H9 (cell line): ENCODE measurements around the gene TNFAIP8L3. TPM values are rescaled to one million over a fixed set of nuclear protein-coding genes. Genes with fewer than 3 reads are reported as not detected.

Experiments used
- DNase-seq: peaks from one replicate; pipeline ENCODE4 v3.0.0-alpha.2; 2017
- H2AFZ ChIP-seq: one replicate; pipeline ENCODE4 v1.6.1; 2013; ENCODE audit warnings: mild to moderate bottlenecking, low read length, control low read depth, moderate library complexity
- H2AK5ac ChIP-seq: 2 replicates; pipeline ENCODE4 v1.6.1; 2013; ENCODE audit warnings: low read length, control low read depth, mixed read lengths; ENCODE audit not compliant: insufficient read length
- H2BK120ac ChIP-seq: one replicate; pipeline ENCODE4 v1.6.1; 2013; ENCODE audit warnings: low read depth, mild to moderate bottlenecking, low read length, control low read depth, inconsistent platforms; ENCODE audit not compliant: poor library complexity, severe bottlenecking
- H2BK12ac ChIP-seq: 2 replicates; pipeline ENCODE4 v1.6.1; 2013; ENCODE audit warnings: low read length, control low read depth, mixed read lengths, low read depth; ENCODE audit not compliant: insufficient read length
- H2BK15ac ChIP-seq: 2 replicates; pipeline ENCODE4 v1.6.1; 2013; ENCODE audit warnings: low read depth, low read length, control low read depth
- H2BK20ac ChIP-seq: one replicate; pipeline ENCODE4 v1.6.1; 2013; ENCODE audit warnings: low read depth, mild to moderate bottlenecking, low read length, control low read depth, inconsistent platforms; ENCODE audit not compliant: poor library complexity, severe bottlenecking
- H2BK5ac ChIP-seq: 2 replicates; pipeline ENCODE4 v1.6.1; 2013; ENCODE audit warnings: low read length, control low read depth, mixed read lengths; ENCODE audit not compliant: insufficient read length
- H3K14ac ChIP-seq: 2 replicates; pipeline ENCODE4 v1.6.1; 2013; ENCODE audit warnings: low read length, control low read depth; ENCODE audit not compliant: insufficient read depth
- H3K18ac ChIP-seq: 2 replicates; pipeline ENCODE4 v1.6.1; 2013; ENCODE audit warnings: low read depth, mild to moderate bottlenecking, mixed read lengths, low read length, control low read depth; ENCODE audit not compliant: insufficient read length
- H3K23ac ChIP-seq: 2 replicates; pipeline ENCODE4 v1.6.1; 2013; ENCODE audit warnings: low read length, control low read depth, mixed read lengths, low read depth; ENCODE audit not compliant: insufficient read length
- H3K23me2 ChIP-seq: 2 replicates; pipeline ENCODE4 v1.6.1; 2013; ENCODE audit warnings: low read depth, mild to moderate bottlenecking, mixed read lengths, low read length, control low read depth; ENCODE audit not compliant: insufficient read length, poor library complexity, severe bottlenecking
- H3K27ac ChIP-seq: 2 replicates; pipeline ENCODE4 v1.5.1; 2013; ENCODE audit warnings: low read length, control low read depth, mixed read lengths, low read depth; ENCODE audit not compliant: insufficient read length
- H3K27me3 ChIP-seq: 2 replicates; pipeline ENCODE4 v1.6.1; 2013; ENCODE audit warnings: low read length, control low read depth, inconsistent platforms; ENCODE audit not compliant: insufficient read depth
- H3K4ac ChIP-seq: 2 replicates; pipeline ENCODE4 v1.6.1; 2013; ENCODE audit warnings: low read depth, mild to moderate bottlenecking, control low read depth, inconsistent platforms, low read length, moderate library complexity
- H3K4me1 ChIP-seq: 2 replicates; pipeline ENCODE4 v1.6.1; 2013; ENCODE audit warnings: low read length, control low read depth, inconsistent platforms; ENCODE audit not compliant: insufficient read depth
- H3K4me2 ChIP-seq: 2 replicates; pipeline ENCODE4 v1.6.1; 2013; ENCODE audit warnings: low read length, control low read depth, mixed read lengths; ENCODE audit not compliant: insufficient read length, insufficient read depth
- H3K56ac ChIP-seq: 2 replicates; pipeline ENCODE4 v1.6.1; 2013; ENCODE audit warnings: low read depth, mild to moderate bottlenecking, mixed read lengths, low read length, control low read depth; ENCODE audit not compliant: insufficient read length
- H3K79me1 ChIP-seq: 2 replicates; pipeline ENCODE4 v1.6.1; 2013; ENCODE audit warnings: low read depth, mild to moderate bottlenecking, moderate library complexity, low read length, control low read depth, inconsistent platforms; ENCODE audit not compliant: insufficient read depth, poor library complexity, severe bottlenecking
- H3K79me2 ChIP-seq: 2 replicates; pipeline ENCODE4 v1.6.1; 2013; ENCODE audit warnings: low read length, control low read depth, inconsistent platforms; ENCODE audit not compliant: insufficient read depth
- H3K9ac ChIP-seq: 2 replicates; pipeline ENCODE4 v1.6.1; 2013; ENCODE audit warnings: low read length, control low read depth, mixed read lengths; ENCODE audit not compliant: insufficient read length; ENCODE audit errors: extremely low read depth
- H3K9me3 ChIP-seq: one replicate; pipeline ENCODE4 v1.6.1; 2013; ENCODE audit warnings: low read depth, low read length, inconsistent platforms; ENCODE audit not compliant: control insufficient read depth
- H3T11ph ChIP-seq: one replicate; pipeline ENCODE4 v1.6.1; 2013; ENCODE audit warnings: mild to moderate bottlenecking, low read length, control low read depth, inconsistent platforms
- H4K20me1 ChIP-seq: one replicate; pipeline ENCODE4 v1.6.1; 2013; ENCODE audit not compliant: control insufficient read depth, insufficient read length, insufficient read depth
- H4K5ac ChIP-seq: 2 replicates; pipeline ENCODE4 v1.6.1; 2013; ENCODE audit warnings: low read depth, mild to moderate bottlenecking, mixed read lengths, low read length, control low read depth; ENCODE audit not compliant: insufficient read length
- H4K8ac ChIP-seq: replicated peaks from 2 replicates; pipeline ENCODE4 v1.6.1; 2013; ENCODE audit warnings: low read length, control low read depth, mixed read lengths, low read depth; ENCODE audit not compliant: insufficient read length
- H4K91ac ChIP-seq: 2 replicates; pipeline ENCODE4 v1.6.1; 2013; ENCODE audit warnings: low read depth, mild to moderate bottlenecking, moderate library complexity, mixed read lengths, low read length, control low read depth; ENCODE audit not compliant: insufficient read length
- H3K27ac Mint-ChIP-seq, 3 experiments: 2 replicates in 2 of 3; 3 replicates in 1 of 3; pipeline ENCODE4 v1.8.0; 2020 to 2021; ENCODE audit warnings: mixed read lengths in 3 of 3, mild to moderate bottlenecking in 1 of 3, moderate library complexity in 1 of 3
- H3K27me3 Mint-ChIP-seq: 2 replicates; pipeline ENCODE4 v1.8.0; 2021; ENCODE audit warnings: low read depth, mild to moderate bottlenecking, moderate library complexity, mixed read lengths
- H3K36me3 Mint-ChIP-seq, 3 experiments: 2 replicates in 2 of 3; 3 replicates in 1 of 3; pipeline ENCODE4 v1.8.0; 2020 to 2021; ENCODE audit warnings: low read depth in 3 of 3, mixed read lengths in 3 of 3; ENCODE audit not compliant: insufficient read depth in 1 of 3
- H3K4me1 Mint-ChIP-seq, 2 experiments: 2 replicates each; pipeline ENCODE4 v1.8.0; 2020; ENCODE audit warnings: mixed read lengths in 2 of 2
- H3K4me3 Mint-ChIP-seq, 2 experiments: 2 replicates in 1 of 2; 3 replicates in 1 of 2; pipeline ENCODE4 v1.8.0; 2020 to 2021; ENCODE audit warnings: mild to moderate bottlenecking in 2 of 2, mixed read lengths in 2 of 2, moderate library complexity in 1 of 2
- H3K9me3 Mint-ChIP-seq, 2 experiments: 2 replicates in 1 of 2; 3 replicates in 1 of 2; pipeline ENCODE4 v1.8.0; 2020; ENCODE audit warnings: mild to moderate bottlenecking in 2 of 2, mixed read lengths in 2 of 2, moderate library complexity in 1 of 2
- CTCF ChIP-seq: fragments of 200-600 bp; sonication (generic); conservative IDR thresholded peaks from 3 replicates; pipeline ENCODE4 v1.8.0; 2021; ENCODE audit warnings: antibody characterized with exemption, mild to moderate bottlenecking
- WGBS: extraction: QIAGEN DNeasy Blood & Tissue Kit; methylation state at CpG from one replicate; pipeline ENCODE4 v1.1.7; 2013; ENCODE audit warnings: missing lambda C conversion rate, low lambda C conversion rate, mixed read lengths; ENCODE audit not compliant: insufficient read length; ENCODE audit errors: extremely low coverage; 5-methylcytosine and 5-hydroxymethylcytosine counted together
- total RNA-seq: library from RNA; stranded (reverse); gene quantifications from 2 replicates; pipeline ENCODE4 v1.2.1, GENCODE V29; 2021

TNFAIP8L3 gene
- total RNA-seq, 1 experiment from 2014 or later, result 0.22 TPM

- Histone ChIP-seq H2BK15ac (no peak overlapping the region), H3K23ac (no peak overlapping the region), H3K79me2 (no peaks in the 10 kb centered on the region), H3K4me1 (no peaks in the 10 kb centered on the region), H3T11ph (no peak overlapping the region), H3K14ac (no peak overlapping the region), H3K79me1 (no peaks in the 10 kb centered on the region), H3K9me3 (no peaks in the 10 kb centered on the region), H2BK12ac (no peak overlapping the region), H3K27ac (no peak overlapping the region), H3K27me3 (no peaks in the 10 kb centered on the region), H4K91ac (no peak overlapping the region), H2AFZ (no peak overlapping the region), H3K18ac (no peak overlapping the region), H4K20me1 (no peaks in the 10 kb centered on the region), H4K5ac (no peak overlapping the region), H3K56ac (no peak overlapping the region), H2AK5ac (no peak overlapping the region), H3K4ac (no peak overlapping the region), H2BK120ac (no peak overlapping the region), H2BK20ac (no peak overlapping the region), H3K23me2 (no peaks in the 10 kb centered on the region), H4K8ac (no peak overlapping the region), H2BK5ac (no peak overlapping the region), H3K4me2 (no peak overlapping the region), H3K9ac (no peak overlapping the region)
- no CpG with 5 or more reads among the region's 4 CpGs for WGBS
- no peak overlapping the region for H3K4me3 Mint-ChIP-seq
- no peaks in the 10 kb centered on the region for H3K9me3 Mint-ChIP-seq
- no peaks in the 10 kb centered on the region for H3K36me3 Mint-ChIP-seq
- no peak overlapping the region; a peak in 1 of 7 replicates for H3K27ac Mint-ChIP-seq
- peaks cover 3% of the 10 kb centered on the region for H3K27me3 Mint-ChIP-seq
- peaks cover 0 to 5% of the 10 kb centered on the region in 2 experiments; a peak in 1 of 4 replicates for H3K4me1 Mint-ChIP-seq
- TF ChIP-seq CTCF, result no peak
- DNase-seq, result no peak
Measured at GRCh38 chr15:51131596-51132290, 37.0 kb upstream of the TNFAIP8L3 start.
